SKM-1 treated with dmso at 0.1 percent for 144 hours (cell line): Measurements from ENCODE around the gene PRLR.

ENCODE experiments used
- DNase-seq: peaks from one replicate; lab custom pipeline; 2025; ENCODE audit not compliant: unreplicated experiment; lab: John Stamatoyannopoulos, UW

PRLR gene

DNA sequence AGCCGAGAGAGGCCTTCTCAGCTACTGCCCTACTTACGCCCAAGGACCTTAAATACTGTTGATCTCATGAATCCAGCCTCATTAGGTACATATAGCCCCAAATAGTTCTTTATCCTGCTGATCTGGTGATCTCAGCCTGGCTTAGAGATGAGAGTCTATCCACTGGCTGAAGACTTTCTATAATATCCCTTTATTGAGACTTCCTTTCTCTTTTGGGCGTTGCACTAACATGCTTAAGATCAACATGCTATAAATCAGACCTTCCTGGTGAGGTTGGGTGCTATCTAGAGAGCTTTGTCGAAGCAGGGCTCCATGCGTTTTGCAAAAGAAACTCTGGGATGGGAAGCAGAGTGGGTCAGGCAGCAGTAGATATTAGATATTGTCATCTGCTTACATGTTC lies 138.6 kb downstream of the PRLR start:
- DNase-seq = no peak

GRCh38 chr5:35089334-35090314 lies 140.7 kb downstream of the PRLR start:
- DNase-seq = peak; percentile 24

DNA sequence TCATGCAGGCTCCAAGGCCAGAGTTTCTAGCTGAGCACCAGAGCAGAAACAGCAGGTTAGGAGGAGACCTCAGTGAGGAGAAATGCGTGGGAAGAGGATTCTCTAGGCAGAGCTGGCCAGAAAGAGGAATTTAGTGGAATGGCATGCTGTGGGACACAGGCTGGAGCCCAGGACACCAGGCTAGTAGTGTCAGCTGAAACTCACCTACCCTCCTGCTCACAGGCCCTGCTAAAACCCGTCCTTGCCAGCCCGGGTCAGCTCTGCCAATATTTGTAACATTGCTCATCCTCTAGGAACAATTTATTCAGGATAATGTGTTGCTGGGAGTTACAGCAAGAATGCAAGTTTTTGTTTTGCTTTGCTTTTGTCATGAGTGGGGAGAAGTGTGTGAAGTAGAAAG lies 142.3 kb downstream of the PRLR start:
- DNase-seq = no peak

GRCh38 chr5:35083150-35083549 lies 147.1 kb downstream of the PRLR start:
- no peak for DNase-seq

- DNase-seq = no peak
These were observed 147.8 kb downstream of the PRLR start for GRCh38 chr5:35082530-35082929.

DNA sequence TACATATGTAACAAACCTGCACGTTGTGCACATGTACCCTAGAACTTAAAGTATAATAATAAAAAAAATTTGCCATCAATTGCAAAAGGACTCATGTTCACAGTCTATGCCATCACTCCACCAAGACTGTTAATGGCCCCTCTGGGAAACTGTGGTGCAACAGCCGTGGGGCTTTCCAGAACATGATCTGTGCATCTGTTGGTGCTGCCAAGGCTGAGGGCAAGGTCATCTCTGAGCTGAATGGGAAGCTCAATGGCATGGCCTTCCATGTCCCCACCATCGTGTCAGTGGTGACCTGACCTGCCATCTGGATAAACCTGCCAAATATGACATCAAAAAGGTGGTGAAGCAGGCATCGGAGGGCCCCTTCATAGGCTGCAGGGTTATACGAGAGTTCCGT lies 149.2 kb downstream of the PRLR start:
- DNase-seq = no peak

DNA sequence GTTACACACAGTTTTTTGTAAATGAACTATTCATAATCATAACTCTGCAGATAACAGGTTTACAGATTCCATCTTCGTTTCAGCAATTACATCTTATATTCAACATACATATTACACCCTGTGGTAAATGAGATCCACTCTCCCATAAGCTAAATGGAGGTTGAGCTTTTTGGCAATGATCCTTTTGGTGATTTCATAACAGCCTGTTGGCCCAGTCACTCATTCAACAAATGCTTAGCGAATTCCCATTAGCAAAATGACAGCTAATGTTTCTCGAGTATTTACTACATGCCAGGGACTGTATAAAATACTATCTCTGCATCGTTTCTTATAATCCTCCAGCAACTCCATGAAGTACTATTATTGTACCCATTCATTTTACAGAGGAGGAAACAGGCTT lies 157.1 kb downstream of the PRLR start:
- DNase-seq = no peak

- no peak for DNase-seq
These were observed 161.1 kb downstream of the PRLR start for GRCh38 chr5:35069188-35069587.

DNA sequence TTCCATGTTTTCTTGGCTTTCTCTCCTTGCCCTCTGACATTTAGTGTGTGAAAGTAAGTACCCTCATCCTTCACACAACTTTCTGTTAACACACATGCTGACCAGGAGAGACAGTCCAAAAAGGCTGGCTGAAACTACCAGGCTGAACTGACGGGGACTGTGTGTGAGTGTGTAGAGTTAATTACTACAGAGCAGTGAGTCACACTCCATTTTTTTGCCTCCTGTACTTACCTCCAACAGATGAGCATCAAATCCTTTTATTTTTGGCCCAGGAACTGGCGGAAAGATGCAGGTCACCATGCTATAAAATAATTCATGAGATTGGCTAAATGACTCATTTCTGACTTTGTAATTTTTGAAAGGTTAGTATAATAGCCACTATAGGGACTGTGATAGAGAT lies 162.3 kb downstream of the PRLR start:
- no peak for DNase-seq

GRCh38 chr5:35066260-35066795 lies 164.0 kb downstream of the PRLR start:
- DNase-seq = peak; percentile 35

DNA sequence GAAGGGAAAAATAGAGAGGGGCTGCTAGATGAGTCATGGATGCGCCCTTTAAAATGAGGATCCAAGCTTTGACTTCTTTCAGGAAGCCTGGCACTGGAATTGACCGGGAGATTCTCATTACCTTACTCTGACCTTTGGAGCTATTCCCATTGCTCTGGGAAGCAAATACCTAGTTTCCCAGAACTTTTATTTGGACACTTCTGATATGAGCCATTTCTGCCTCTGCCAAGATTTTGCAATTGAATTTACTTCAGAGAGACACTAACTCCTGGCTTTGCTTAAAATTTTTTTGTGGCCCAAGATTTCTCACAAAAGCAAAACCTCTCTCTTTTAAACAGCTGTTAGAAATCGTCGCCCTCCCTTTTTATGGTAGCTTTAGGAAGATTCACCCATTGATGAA lies 166.9 kb downstream of the PRLR start:
- DNase-seq = no peak

DNA sequence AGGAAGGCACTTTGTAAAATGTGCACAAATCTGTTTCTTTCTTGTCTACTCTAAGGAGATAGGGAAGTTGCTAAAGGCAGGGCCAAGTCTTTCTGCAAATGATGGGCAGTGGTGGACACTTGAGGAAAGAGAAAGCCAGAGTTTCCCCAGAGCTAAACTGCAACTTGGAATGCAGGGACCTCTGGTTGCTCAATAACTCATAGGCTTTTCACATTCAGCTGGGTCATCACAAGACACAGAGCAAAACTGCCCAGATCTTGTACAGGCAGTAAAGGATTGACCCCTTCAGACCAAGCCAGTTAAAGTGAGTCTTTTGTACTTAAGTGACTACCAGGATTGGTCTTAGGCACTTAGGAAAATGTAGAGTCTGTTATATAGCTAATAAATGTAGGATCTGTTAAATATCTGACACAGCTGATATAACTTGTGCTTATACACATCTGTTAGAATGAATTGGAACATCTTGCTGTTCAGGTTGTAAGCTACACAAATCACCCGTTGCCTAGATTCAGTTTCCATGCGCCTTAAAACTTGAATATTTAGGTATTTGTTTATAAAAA lies 169.0 kb downstream of the PRLR start:
- no peak for DNase-seq

GRCh38 chr5:35060236-35060635 lies 170.1 kb downstream of the PRLR start:
- DNase-seq = no peak

- DNase-seq = no peak
These were observed 171.0 kb downstream of the PRLR start for GRCh38 chr5:35059251-35059650.

DNA sequence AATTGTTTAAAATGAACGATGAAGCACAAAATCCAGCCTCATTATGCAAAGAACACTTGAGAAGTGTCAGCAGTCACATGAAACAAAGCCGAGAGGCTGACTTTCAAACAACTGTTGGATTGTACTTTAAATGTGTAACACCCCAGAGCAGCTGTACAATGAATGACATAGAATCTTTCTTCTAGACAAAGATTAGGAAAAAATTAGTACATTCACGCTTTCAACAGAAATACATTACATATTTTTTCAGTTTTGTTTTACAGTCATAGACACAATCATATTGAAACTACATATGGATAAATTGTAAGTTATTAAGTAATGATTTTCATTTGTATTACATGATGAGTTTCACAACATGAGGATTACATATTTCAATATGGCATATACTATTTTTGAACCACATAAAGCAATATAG lies 171.9 kb downstream of the PRLR start:
- no peak for DNase-seq

DNA sequence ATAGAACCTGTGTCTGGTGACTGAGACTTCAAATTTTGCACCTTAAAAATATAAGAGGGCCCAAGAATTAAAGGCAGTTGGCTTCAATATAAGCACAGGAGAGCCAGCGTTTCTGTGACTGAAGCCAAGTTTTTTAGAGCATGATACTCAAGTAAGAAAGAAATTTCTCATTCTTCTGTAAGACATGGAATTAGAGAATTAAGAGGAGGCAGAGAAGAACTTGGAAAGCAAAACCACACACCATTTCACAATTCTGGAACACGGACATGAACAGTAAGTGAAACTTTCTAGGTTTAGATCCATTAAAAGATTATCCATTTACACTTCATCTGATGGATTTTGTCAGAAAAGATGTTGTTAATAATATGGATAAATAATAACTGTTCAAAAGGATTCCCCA lies 173.6 kb downstream of the PRLR start:
- DNase-seq = no peak

- DNase-seq = no peak
These were observed 177.4 kb downstream of the PRLR start for GRCh38 chr5:35052838-35053237.

- no peak for DNase-seq
These were observed 179.7 kb downstream of the PRLR start for GRCh38 chr5:35050541-35051126.

DNA sequence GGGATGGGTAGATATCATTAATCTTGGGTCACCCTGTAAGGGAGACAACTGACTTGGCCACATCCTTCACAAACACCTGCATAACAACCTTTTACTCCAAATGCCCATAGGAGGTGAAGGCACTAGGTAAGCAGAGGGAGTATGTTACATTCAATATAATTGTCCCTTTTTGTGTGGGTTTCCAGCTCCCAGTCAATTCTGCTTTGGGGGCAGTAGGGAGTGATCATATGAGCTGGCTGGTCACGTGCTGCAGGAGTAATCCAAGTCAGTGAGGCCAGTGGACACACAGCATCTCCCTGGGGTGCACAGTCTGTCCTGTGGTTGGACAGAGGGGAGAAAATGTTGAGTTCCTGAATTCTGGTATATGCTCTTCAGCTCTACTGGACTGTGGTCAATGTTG lies 181.4 kb downstream of the PRLR start:
- DNase-seq = no peak

GRCh38 chr5:35047785-35048404 lies 182.4 kb downstream of the PRLR start, which contains the start of gene AGXT2:
AGXT2 (minus strand) TSS chr5:35047949; CDS start chr5:35047892, 57 bp downstream.
- no peak for DNase-seq

DNA sequence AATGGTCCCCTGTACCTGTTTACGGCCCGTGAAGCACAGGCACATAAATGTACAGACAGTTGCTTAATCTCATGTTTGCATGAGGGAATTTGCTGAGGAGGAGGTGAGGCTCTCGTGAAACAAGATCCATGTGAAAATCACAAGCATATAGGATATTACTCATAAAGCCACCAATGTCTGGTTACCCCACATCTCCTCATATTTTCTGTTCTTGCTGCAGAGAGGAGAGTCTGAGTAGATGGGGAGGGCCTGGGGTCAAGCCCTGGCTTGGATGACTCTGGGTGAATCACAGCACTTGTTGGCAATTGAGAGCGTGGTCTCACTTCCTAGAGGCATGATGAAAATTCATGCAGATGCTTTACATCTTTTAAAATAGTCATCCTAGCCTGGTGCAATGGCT lies 183.5 kb downstream of the PRLR start:
- DNase-seq = no peak
